Neutrophil (primary cell): ENCODE data around the gene CEP112.

Experiments
- H3K27ac ChIP-seq: fragments of 200-600 bp; sonication (generic); 2 replicates; pipeline ENCODE4 v1.5.1; 2016; ENCODE audit warnings: mild to moderate bottlenecking, moderate library complexity
- H3K27me3 ChIP-seq: fragments of 200-600 bp; sonication (generic); 2 replicates; pipeline ENCODE4 v1.6.0; 2016; ENCODE audit warnings: mild to moderate bottlenecking
- H3K36me3 ChIP-seq: fragments of 200-600 bp; sonication (generic); 2 replicates; pipeline ENCODE4 v1.5.1; 2017
- H3K4me1 ChIP-seq, 2 experiments: fragments of 200-600 bp in 1 of 2; sonication (generic) in 1 of 2; 1 replicate in 1 of 2; 2 replicates in 1 of 2; pipeline versions ENCODE4 v1.5.1 to v1.6.1; 2013 to 2016; ENCODE audit warnings: low read depth in 1 of 2, low read length in 1 of 2, mild to moderate bottlenecking in 1 of 2, moderate library complexity in 1 of 2; ENCODE audit not compliant: control insufficient read depth in 1 of 2, insufficient read depth in 1 of 2
- H3K4me3 ChIP-seq, 2 experiments: fragments of 200-600 bp in 1 of 2; sonication (generic) in 1 of 2; 1 replicate in 1 of 2; 2 replicates in 1 of 2; pipeline ENCODE4 v1.5.1; 2013 to 2016; ENCODE audit warnings: low read depth in 1 of 2, low read length in 1 of 2, mild to moderate bottlenecking in 1 of 2, moderate library complexity in 1 of 2
- H3K9me3 ChIP-seq: fragments of 200-600 bp; sonication (generic); 2 replicates; pipeline ENCODE4 v1.5.1; 2016
- TF ChIP-seq, protein P1 (sequence below): fragments of 200-600 bp; sonication (generic); IDR thresholded peaks from 2 replicates; pipeline ENCODE4 v1.5.1; 2016; ENCODE audit warnings: antibody characterized with exemption

Gene CEP112

DNA sequence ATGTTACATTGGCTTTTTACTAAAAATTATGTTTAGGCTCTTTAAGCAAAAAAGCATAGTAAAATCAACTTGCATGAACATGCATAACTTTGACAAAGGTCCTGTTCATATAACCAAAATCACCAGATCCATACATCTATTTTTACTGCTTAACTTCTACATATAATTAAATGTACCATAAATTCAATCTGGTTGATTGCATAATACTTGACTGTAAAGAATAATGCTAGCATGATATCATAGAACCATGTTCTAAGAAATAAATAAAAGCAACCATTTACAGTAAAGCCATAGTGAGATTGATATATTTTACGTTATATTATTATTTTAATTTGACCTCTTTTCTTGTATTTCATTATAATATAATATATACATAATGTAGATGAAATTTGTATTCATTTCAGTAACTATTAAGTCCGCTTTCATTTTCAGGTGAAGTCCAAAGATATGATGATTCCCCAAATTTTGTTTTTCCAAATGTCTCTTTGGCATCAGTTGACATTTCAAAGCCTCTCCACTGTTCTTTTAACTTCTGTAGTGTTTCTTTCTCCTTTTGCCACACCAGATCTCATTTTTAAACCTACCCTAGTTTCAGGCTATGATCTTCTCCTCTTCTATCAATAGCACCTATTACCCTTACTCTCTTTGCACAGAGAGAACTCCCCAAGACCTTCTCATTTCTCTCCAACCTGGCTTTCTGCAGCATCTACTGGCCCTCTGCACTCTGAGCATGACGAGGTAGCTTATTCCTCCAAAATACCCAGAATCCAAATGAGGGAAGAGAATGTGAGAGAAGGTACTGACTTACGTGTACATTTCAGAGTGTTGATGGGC is 35.5 kb upstream of the CEP112 start:
- Histone ChIP-seq H3K36me3 (no peaks in the 10 kb centered on the region), H3K4me1 (no peaks in the 10 kb centered on the region), H3K27me3 (peaks cover 11% of the 10 kb centered on the region), H3K9me3 (no peaks in the 10 kb centered on the region), H3K27ac (no peak overlapping the region), H3K4me3 (no peak overlapping the region)
- TF ChIP-seq, protein P1, sequence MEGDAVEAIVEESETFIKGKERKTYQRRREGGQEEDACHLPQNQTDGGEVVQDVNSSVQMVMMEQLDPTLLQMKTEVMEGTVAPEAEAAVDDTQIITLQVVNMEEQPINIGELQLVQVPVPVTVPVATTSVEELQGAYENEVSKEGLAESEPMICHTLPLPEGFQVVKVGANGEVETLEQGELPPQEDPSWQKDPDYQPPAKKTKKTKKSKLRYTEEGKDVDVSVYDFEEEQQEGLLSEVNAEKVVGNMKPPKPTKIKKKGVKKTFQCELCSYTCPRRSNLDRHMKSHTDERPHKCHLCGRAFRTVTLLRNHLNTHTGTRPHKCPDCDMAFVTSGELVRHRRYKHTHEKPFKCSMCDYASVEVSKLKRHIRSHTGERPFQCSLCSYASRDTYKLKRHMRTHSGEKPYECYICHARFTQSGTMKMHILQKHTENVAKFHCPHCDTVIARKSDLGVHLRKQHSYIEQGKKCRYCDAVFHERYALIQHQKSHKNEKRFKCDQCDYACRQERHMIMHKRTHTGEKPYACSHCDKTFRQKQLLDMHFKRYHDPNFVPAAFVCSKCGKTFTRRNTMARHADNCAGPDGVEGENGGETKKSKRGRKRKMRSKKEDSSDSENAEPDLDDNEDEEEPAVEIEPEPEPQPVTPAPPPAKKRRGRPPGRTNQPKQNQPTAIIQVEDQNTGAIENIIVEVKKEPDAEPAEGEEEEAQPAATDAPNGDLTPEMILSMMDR, result no peak

DNA sequence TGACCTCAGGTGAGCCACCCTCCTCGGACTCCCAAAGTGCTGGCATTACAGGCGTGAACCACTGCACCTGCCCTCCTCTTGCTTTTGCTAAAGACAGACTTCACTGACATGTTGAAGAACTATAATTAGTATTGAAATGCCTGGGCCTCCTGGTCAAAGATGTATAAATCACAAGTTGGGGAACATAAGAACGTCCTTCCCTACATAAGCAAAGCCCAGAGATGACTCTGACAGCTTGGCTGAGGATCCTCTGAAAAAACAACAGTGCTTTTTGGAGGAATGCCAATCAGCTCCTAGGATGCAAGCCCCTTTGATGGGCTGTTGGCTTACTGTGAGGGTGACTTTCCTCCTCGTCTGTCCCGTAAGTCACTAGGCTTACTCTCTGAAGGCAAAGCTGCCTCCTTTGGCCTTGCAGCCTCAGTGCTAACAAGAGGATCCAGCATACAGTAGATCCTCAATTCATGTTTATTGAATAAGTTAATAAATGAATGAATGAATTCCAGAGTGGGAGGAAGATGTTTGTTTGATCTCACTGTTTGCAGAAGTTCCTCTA is 30.9 kb upstream of the CEP112 start:
- H3K27ac ChIP-seq, result no peak overlapping the region
- no peak overlapping the region for H3K4me3 ChIP-seq
- H3K9me3 ChIP-seq, result no peaks in the 10 kb centered on the region
- TF ChIP-seq, protein P1, result no peak
- H3K27me3 ChIP-seq, result peaks cover 6% of the 10 kb centered on the region
- no peaks in the 10 kb centered on the region for H3K36me3 ChIP-seq
- H3K4me1 ChIP-seq, result no peaks in the 10 kb centered on the region

DNA sequence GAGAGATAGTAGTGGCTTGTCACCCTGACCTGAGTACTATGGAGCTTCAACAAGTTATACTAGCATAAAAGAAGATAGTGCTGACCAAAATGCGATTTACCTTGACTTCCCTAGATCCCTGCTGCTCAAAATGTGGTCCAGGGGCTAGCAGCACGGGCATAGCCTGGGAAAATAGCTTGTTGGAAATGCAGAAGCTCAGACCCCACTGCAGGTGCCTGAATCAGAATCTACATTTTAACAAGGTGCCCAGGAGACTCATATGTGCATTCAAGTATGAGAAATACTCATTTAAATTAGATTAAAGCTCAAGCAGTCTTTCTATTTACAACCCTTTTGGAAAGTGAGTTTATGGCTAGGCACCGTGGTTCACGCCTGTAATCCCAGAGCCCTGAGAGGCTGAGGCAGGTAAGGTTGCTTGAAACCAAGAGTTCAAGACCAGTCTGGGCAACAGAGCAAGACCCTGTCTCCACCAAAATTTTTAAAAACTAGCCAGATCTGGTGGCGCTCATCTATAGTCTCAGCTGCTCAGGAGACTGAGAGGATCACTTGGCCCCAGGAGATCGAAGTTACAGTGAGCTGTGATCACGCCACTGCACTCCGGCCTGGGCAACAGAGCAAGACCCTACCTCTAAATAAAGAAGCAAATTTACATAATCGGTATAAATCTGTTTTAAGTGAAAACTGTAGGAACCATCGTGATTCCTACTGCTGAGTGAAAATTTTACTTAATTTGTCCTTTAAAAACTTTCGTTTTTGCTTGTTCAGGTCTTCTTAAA is 30.0 kb upstream of the CEP112 start:
- no peak overlapping the region for H3K4me3 ChIP-seq
- H3K27ac ChIP-seq, result no peak overlapping the region
- no peaks in the 10 kb centered on the region for H3K4me1 ChIP-seq
- no peaks in the 10 kb centered on the region for H3K9me3 ChIP-seq
- no peaks in the 10 kb centered on the region for H3K36me3 ChIP-seq
- TF ChIP-seq, protein P1, result no peak
- peaks cover 3% of the 10 kb centered on the region for H3K27me3 ChIP-seq

DNA sequence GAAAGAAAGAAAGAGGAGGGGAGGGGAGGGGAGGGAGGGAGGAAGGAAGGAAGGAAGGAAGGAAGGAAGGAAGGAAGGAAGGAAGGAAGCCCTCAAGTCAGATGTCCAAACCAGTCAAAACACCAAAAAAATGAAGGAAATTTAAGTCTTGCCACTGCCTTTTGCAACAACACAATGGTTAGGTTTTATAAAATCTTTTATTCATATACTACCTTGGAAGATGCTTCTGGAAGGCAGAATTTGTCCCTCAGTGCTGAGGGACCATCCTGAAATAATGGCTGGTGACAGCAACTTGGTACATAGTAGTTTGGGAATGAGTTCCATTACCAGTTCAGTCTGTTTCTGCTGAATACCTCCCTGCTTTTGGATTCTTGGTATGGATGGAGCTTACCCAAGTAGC is 29.4 kb upstream of the CEP112 start:
- Histone ChIP-seq H3K9me3 (no peaks in the 10 kb centered on the region), H3K27ac (no peak overlapping the region), H3K27me3 (peaks cover 9% of the 10 kb centered on the region), H3K36me3 (no peaks in the 10 kb centered on the region), H3K4me3 (no peak overlapping the region), H3K4me1 (no peaks in the 10 kb centered on the region)
- TF ChIP-seq, protein P1, result no peak

DNA sequence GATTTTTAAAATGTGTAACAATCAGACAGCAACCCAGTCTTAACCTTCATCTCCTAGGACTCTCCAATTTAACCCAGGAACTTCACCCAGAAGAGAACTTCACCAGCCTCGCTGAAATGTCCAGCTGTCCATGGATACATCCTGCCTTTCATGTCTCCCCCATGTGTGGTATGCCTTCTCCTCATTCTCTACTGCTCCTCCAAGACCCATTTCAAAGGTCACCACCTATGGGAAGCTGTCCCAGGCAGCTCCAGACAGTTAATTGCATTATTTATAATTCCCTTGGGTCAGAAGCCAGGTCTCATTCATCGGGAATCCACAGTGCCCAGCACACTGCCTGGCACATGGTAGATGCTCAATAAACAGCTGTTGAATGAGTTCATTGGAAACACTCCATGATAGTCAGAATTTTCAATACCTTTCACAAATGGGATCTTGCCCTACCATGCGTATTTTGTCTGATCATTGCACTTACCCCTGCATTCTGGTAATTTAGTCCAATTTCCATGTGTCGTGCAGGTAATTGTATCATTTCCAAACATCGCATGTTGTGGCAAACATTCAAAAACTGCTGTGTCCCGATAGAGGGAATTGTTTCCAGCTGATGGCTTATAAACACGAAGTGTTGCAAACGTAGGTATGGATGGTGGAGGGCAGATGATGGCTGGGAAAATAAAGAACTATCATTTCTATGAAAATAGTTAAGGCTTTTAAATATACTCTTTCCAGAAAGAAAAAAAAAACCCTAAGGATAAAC is 28.3 kb upstream of the CEP112 start:
- H3K27ac ChIP-seq, result no peak overlapping the region
- TF ChIP-seq, protein P1, result no peak
- H3K27me3 ChIP-seq, result peaks cover 9% of the 10 kb centered on the region
- no peaks in the 10 kb centered on the region for H3K36me3 ChIP-seq
- H3K4me3 ChIP-seq, result no peak overlapping the region
- H3K4me1 ChIP-seq, result no peaks in the 10 kb centered on the region
- H3K9me3 ChIP-seq, result no peaks in the 10 kb centered on the region
